A549 (cell line): Measurements from ENCODE around the gene PLCB1.

ENCODE experiments used
- CTCF ChIP-seq: fragments of >200 bp; sonication (Bioruptor Twin); formaldehyde crosslinking; IDR thresholded peaks from 3 replicates; pipeline ENCODE4 v1.5.1; 2016
- POLR2A ChIP-seq: IDR thresholded peaks from 2 replicates; pipeline ENCODE4 v1.6.1; 2012; ENCODE audit warnings: mild to moderate bottlenecking, low read length

- TF ChIP-seq POLR2A (no peak), CTCF (no peak)
Measured at GRCh38 chr20:8265588-8265987, 133.5 kb downstream of the PLCB1 start.
